Fibroblast of lung (primary cell): Measurements from ENCODE around the gene EGLN1. TPM values are rescaled to one million over a fixed set of nuclear protein-coding genes. Genes with fewer than 3 reads are reported as not detected.

Source experiments
- DNase-seq, 2 donors: peaks; one replicate each; pipeline versions ENCODE4 v3.0.0 to v3.0.0-alpha.2; 2010; ENCODE audit warnings: low read depth in 2 of 2
- H2AFZ ChIP-seq: 2 replicates; pipeline ENCODE4 v1.5.1; 2012; ENCODE audit warnings: low read length, control low read depth, inconsistent platforms
- H3K27ac ChIP-seq: 2 replicates; pipeline ENCODE4 v1.5.1; 2011; ENCODE audit warnings: low read length, control low read depth; ENCODE audit not compliant: insufficient read depth
- H3K27me3 ChIP-seq: 2 replicates; pipeline ENCODE4 v1.5.1; 2011; ENCODE audit warnings: mild to moderate bottlenecking, low read length; ENCODE audit not compliant: control insufficient read depth, insufficient read depth
- H3K36me3 ChIP-seq: 2 replicates; pipeline ENCODE4 v1.5.1; 2011; ENCODE audit warnings: low read length; ENCODE audit not compliant: control insufficient read depth, insufficient read depth
- H3K4me1 ChIP-seq: 2 replicates; pipeline ENCODE4 v1.5.1; 2011; ENCODE audit warnings: low read length; ENCODE audit not compliant: control insufficient read depth, insufficient read depth; ENCODE audit errors: extremely low read depth
- H3K4me2 ChIP-seq: 2 replicates; pipeline ENCODE4 v1.5.1; 2011; ENCODE audit warnings: low read length, control low read depth; ENCODE audit not compliant: insufficient read depth; ENCODE audit errors: extremely low read depth
- H3K4me3 ChIP-seq, 4 experiments: fragments of 200-600 bp in 1 of 4; sonication (generic) in 1 of 4; replicated peaks in 1 of 4; 2 replicates each; pipeline ENCODE4 v1.5.1; 2011 to 2016; ENCODE audit warnings: low read length in 4 of 4, low read depth in 3 of 4, mild to moderate bottlenecking in 3 of 4, control low read depth in 2 of 4, inconsistent platforms in 1 of 4, mixed read lengths in 1 of 4; ENCODE audit not compliant: insufficient read depth in 1 of 4; ENCODE audit errors: control extremely low read depth in 1 of 4
- H3K79me2 ChIP-seq: 2 replicates; pipeline ENCODE4 v1.5.1; 2012; ENCODE audit warnings: mild to moderate bottlenecking, low read length, inconsistent platforms; ENCODE audit not compliant: control insufficient read depth, insufficient read depth
- H3K9ac ChIP-seq: 2 replicates; pipeline ENCODE4 v1.5.1; 2011; ENCODE audit warnings: mild to moderate bottlenecking, low read length, control low read depth; ENCODE audit not compliant: insufficient read depth
- H3K9me3 ChIP-seq: 2 replicates; pipeline ENCODE4 v1.5.1; 2012; ENCODE audit warnings: low read depth, low read length; ENCODE audit not compliant: control insufficient read depth, insufficient read depth
- H4K20me1 ChIP-seq: 2 replicates; pipeline ENCODE4 v1.5.1; 2011; ENCODE audit warnings: low read length; ENCODE audit not compliant: control insufficient read depth, insufficient read depth; ENCODE audit errors: extremely low read depth
- CTCF ChIP-seq, 2 donors: IDR thresholded peaks in 1 of 2; conservative IDR thresholded peaks in 1 of 2; 1 replicate in 1 of 2; 2 replicates in 1 of 2; pipeline ENCODE4 v1.5.1; 2011 to 2012; ENCODE audit warnings: low read length in 2 of 2, control low read depth in 1 of 2, inconsistent platforms in 1 of 2, low read depth in 1 of 2, mild to moderate bottlenecking in 1 of 2
- EZH2 ChIP-seq: IDR thresholded peaks from 2 replicates; pipeline ENCODE4 v1.5.1; 2012; ENCODE audit warnings: low read length, control low read depth, mild to moderate bottlenecking; ENCODE audit errors: missing control alignments
- polyA plus RNA-seq, 2 donors: library from polyadenylated mRNA; depleted of rRNA in 1 of 2; stranded (reverse) in 1 of 2; unstranded in 1 of 2; fragments of >200 nt; gene quantifications; 2 replicates each; pipeline ENCODE4 v1.2.1, GENCODE V29; 2011 to 2012; ENCODE audit warnings: missing spikeins in 1 of 2
- total RNA-seq: library from RNA; depleted of rRNA; stranded (reverse); fragments of >200 nt; gene quantifications from 2 replicates; pipeline ENCODE4 v1.2.1, GENCODE V29; 2014

The EGLN1 gene
- total and polyA plus RNA-seq, 2 donors (not counting 1 experiment from before 2014, with no cell fraction given) = 49.3 to 50.9 TPM

GRCh38 chr1:231322880-231323530 is 99.1 kb downstream of the EGLN1 start:
- TF ChIP-seq CTCF (conservative IDR thresholded peaks at IDR 0.05 in 1 of 2, IDR thresholded peaks at IDR 0.05 in 1 of 2; ENCODE audit: low read depth in 1 of 2, low read length in 2 of 2) = no peak
- TF ChIP-seq EZH2 = no peak
- Histone ChIP-seq H3K4me1 (no peaks in the 10 kb centered on the region), H3K36me3 (no peaks in the 10 kb centered on the region), H3K79me2 (no peaks in the 10 kb centered on the region), H3K4me3 (no peak overlapping the region), H3K4me2 (no peak overlapping the region), H3K27ac (no peak overlapping the region), H4K20me1 (no peaks in the 10 kb centered on the region), H3K9me3 (no peaks in the 10 kb centered on the region), H2AFZ (no peak overlapping the region), H3K9ac (no peak overlapping the region), H3K27me3 (no peaks in the 10 kb centered on the region)
- no peak for DNase-seq

GRCh38 chr1:231319080-231319479 is 103.0 kb downstream of the EGLN1 start:
- no peak overlapping the region for H3K4me2 ChIP-seq
- no peaks in the 10 kb centered on the region for H3K36me3 ChIP-seq
- H3K27ac ChIP-seq = no peak overlapping the region
- H3K9ac ChIP-seq = no peak overlapping the region
- H2AFZ ChIP-seq = no peak overlapping the region
- H3K4me1 ChIP-seq = no peaks in the 10 kb centered on the region
- H3K79me2 ChIP-seq = no peaks in the 10 kb centered on the region
- no peak overlapping the region for H3K4me3 ChIP-seq
- H3K27me3 ChIP-seq = no peaks in the 10 kb centered on the region
- H3K9me3 ChIP-seq = no peaks in the 10 kb centered on the region
- no peaks in the 10 kb centered on the region for H4K20me1 ChIP-seq
- TF ChIP-seq EZH2 = no peak
- no peak for TF ChIP-seq CTCF (conservative IDR thresholded peaks at IDR 0.05 in 1 of 2, IDR thresholded peaks at IDR 0.05 in 1 of 2; ENCODE audit: low read depth in 1 of 2, low read length in 2 of 2)
- no peak for DNase-seq

- H3K4me2 ChIP-seq = no peak overlapping the region
Measured at GRCh38 chr1:231318568-231318967, 103.5 kb downstream of the EGLN1 start.

More at GRCh38 chr1:231318568-231318967, 103.5 kb downstream of the EGLN1 start:
- Histone ChIP-seq H3K27ac (no peak overlapping the region), H3K27me3 (no peaks in the 10 kb centered on the region), H3K9ac (no peak overlapping the region), H3K9me3 (no peaks in the 10 kb centered on the region), H3K79me2 (no peaks in the 10 kb centered on the region), H3K4me3 (no peak overlapping the region), H3K4me1 (no peaks in the 10 kb centered on the region), H2AFZ (no peak overlapping the region), H4K20me1 (no peaks in the 10 kb centered on the region), H3K36me3 (no peaks in the 10 kb centered on the region)
- TF ChIP-seq EZH2 (no peak), CTCF (conservative IDR thresholded peaks at IDR 0.05 in 1 of 2, IDR thresholded peaks at IDR 0.05 in 1 of 2; ENCODE audit: low read depth in 1 of 2, low read length in 2 of 2) (no peak)
- no peak for DNase-seq
